ENCODE measurements around the gene CEMIP2.

The CEMIP2 gene

GRCh38 chr9:71767776-71768321 is 464 bp downstream of the CEMIP2 start:
- no peak for DNase-seq (ENCODE audit: extremely low spot score)

GRCh38 chr9:71767163-71767775 is 1.0 kb downstream of the CEMIP2 start:
- no peak for DNase-seq (ENCODE audit: extremely low spot score)
- CTCF ChIA-PET: interaction anchor here (1.0 to 3.3 kb wide), 5 partner anchors 9 to 482 kb away, joined by 3 to 12 read pairs (median 7); no protein-coding TSS in a partner anchor
- no peak for TF ChIP-seq CTCF (IDR thresholded peaks at IDR 0.05; ENCODE audit: control extremely low read depth, extremely low read depth, low read depth, missing control alignments)
- POLR2A ChIA-PET: no interaction called here

More at GRCh38 chr9:71767776-71768321, 464 bp downstream of the CEMIP2 start:
- ChIA-PET CTCF (interaction anchor here (1.0 to 3.3 kb wide), 6 partner anchors 9 to 483 kb away, joined by 3 to 12 read pairs (median 10); no protein-coding TSS in a partner anchor), POLR2A (no interaction called here)
- no peak for TF ChIP-seq CTCF (IDR thresholded peaks at IDR 0.05; ENCODE audit: control extremely low read depth, extremely low read depth, low read depth, missing control alignments)

- DNase-seq (ENCODE audit: extremely low spot score): peak; percentile 17
- TF ChIP-seq CTCF (IDR thresholded peaks at IDR 0.05; ENCODE audit: control extremely low read depth, extremely low read depth, low read depth, missing control alignments): no peak
- POLR2A ChIA-PET: no interaction called here
- CTCF ChIA-PET: interaction anchor here (1.6 to 3.3 kb wide), 3 partner anchors 162 to 482 kb away, joined by 5 to 12 read pairs (median 12); no protein-coding TSS in a partner anchor
These were observed 1.6 kb downstream of the CEMIP2 start for GRCh38 chr9:71766663-71767062.

- ChIA-PET CTCF (interaction anchor here (0.9 to 1.9 kb wide), 3 partner anchors 10 to 481 kb away, joined by 3 to 12 read pairs (median 4); no protein-coding TSS in a partner anchor), POLR2A (no interaction called here)
- no peak for DNase-seq (ENCODE audit: extremely low spot score)
- TF ChIP-seq CTCF (IDR thresholded peaks at IDR 0.05; ENCODE audit: control extremely low read depth, extremely low read depth, low read depth, missing control alignments): no peak
These were observed 2.6 kb downstream of the CEMIP2 start for GRCh38 chr9:71765693-71766092.

- no peak for TF ChIP-seq CTCF (IDR thresholded peaks at IDR 0.05; ENCODE audit: control extremely low read depth, extremely low read depth, low read depth, missing control alignments)
- POLR2A ChIA-PET: no interaction called here
- CTCF ChIA-PET: interaction anchor here (0.9 to 1.4 kb wide), 2 partner anchors 9 to 480 kb away, joined by 3 to 4 read pairs; no protein-coding TSS in a partner anchor
- DNase-seq (ENCODE audit: extremely low spot score): no peak
These were observed 3.4 kb downstream of the CEMIP2 start for GRCh38 chr9:71764891-71765290.

- POLR2A ChIA-PET: no interaction called here
These were observed 3.9 kb downstream of the CEMIP2 start for GRCh38 chr9:71764463-71764862.

More at GRCh38 chr9:71764463-71764862, 3.9 kb downstream of the CEMIP2 start:
- CTCF ChIA-PET: interaction anchor here (1.4 kb wide), 1 partner anchor 480 kb away, joined by 4 read pairs; no protein-coding TSS in a partner anchor
- no peak for DNase-seq (ENCODE audit: extremely low spot score)
- no peak for TF ChIP-seq CTCF (IDR thresholded peaks at IDR 0.05; ENCODE audit: control extremely low read depth, extremely low read depth, low read depth, missing control alignments)
